HG03095 (cell line): ENCODE results near the gene NOMO2.
"Not testable (repeated sequence)": the region's sequence is repeated elsewhere in the genome, so short reads cannot be mapped to it uniquely, and the experiment has no call there.

Experiments used
- ATAC-seq: cut with Tn5 transposase; IDR thresholded peaks from one replicate; pipeline ENCODE4 v1.9.1; 2021; ENCODE audit warnings: moderate library complexity; ENCODE audit not compliant: unreplicated experiment

NOMO2 gene

GRCh38 chr16:18579261-18579660, 17.4 kb upstream of the NOMO2 start:
- not testable (repeated sequence) for ATAC-seq

- not testable (repeated sequence) for ATAC-seq
Measured at GRCh38 chr16:18577942-18578341, 16.0 kb upstream of the NOMO2 start.

DNA sequence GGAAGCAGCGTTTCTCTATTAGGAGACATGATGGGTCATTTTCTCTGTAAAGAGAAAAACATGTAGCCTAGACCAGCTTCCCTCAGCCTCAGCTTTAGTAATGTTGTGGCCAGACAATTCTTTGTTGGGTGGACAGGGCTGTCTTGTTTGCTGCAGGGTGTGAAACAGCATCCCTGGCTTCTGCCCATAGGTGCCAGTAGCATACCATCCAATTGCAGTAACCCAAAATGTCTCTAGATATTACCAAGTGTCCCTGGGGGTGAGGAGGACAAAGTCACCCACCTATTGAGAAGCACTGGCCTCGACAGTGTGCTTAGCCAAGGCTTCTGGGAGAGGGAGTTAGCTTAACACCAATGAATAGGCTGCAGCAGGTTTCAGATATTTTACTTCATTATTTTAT, 14.0 kb upstream of the NOMO2 start:
- not testable (repeated sequence) for ATAC-seq

DNA sequence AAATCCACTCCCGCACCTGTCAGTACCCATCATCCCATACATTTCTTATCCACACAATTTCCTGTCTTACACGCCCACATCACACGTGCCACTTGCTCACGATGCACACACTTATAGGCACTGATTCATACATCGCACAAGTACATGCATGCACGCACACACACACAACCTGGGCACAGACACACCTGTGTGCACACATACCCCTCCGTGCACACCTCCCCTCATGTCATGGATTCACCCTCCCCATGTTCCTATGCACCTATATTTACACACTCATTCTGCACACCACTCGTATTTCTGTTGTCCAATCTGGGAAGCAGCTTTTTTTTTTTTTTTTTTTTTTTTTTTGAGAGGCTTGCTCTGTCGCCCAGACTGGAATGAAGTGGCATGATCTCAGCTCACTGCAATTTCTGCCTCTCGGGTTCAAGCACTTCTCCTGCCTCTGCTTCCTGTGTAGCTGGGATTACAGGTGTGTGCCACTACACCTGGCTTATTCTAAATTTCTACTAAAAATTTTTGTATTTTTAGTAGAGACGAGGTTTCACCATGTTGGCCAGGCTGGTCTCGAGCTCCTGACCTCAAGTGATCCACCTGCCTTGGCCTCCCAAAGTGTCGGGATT, 13.5 kb upstream of the NOMO2 start:
- ATAC-seq = not testable (repeated sequence)

DNA sequence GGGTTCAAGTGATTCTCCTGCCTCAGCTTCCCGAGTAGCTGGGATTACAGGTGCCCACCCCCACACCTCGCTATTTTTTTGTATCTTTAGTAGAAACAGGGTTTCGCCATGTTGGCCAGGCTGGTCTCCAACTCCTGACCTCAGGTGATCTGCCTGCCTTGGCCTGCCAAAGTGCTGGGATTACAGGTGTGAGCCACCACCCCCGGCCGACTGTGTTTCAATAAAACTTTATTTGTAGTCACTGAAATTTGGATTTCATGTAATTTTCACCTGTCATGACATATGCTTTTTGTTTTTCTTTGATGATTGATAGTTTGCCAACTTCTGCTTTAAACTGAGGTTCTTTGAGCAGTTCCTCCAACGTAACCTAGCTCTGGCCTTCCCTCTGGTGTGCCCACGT, 12.0 kb upstream of the NOMO2 start:
- ATAC-seq = not testable (repeated sequence)

- not testable (repeated sequence) for ATAC-seq
Measured at GRCh38 chr16:18572973-18573372, 11.1 kb upstream of the NOMO2 start.

DNA sequence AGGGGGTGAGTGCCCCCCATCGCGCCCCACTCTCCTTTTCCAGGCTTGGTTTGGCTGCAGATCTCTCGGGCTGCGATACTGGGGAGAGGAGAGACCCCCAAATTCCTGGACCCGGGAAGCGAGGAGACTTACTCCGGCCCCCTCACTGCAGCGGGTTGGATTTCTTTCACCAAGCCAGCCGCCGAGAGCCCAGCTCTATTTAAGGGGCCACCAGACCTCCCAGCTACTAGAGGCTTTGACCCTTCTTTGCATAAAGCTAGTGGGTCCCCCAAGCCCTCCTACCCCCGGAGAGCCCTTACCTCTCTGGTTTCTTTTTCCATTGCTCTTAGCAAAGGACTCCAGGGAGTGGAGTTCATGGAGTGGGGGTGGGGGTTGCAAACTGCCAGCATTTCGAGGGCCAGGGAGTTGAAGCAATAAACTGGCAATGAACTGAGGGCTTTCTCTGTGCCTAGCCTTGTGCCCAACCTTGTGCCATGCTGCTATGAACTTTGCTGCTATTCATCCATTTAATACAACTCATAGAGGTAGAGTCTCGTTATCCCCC, 9.5 kb upstream of the NOMO2 start:
- not testable (repeated sequence) for ATAC-seq

- ATAC-seq = not testable (repeated sequence)
Measured at GRCh38 chr16:18570529-18571306, 8.8 kb upstream of the NOMO2 start.

- not testable (repeated sequence) for ATAC-seq
Measured at GRCh38 chr16:18560416-18561220, 1.3 kb downstream of the NOMO2 start.

DNA sequence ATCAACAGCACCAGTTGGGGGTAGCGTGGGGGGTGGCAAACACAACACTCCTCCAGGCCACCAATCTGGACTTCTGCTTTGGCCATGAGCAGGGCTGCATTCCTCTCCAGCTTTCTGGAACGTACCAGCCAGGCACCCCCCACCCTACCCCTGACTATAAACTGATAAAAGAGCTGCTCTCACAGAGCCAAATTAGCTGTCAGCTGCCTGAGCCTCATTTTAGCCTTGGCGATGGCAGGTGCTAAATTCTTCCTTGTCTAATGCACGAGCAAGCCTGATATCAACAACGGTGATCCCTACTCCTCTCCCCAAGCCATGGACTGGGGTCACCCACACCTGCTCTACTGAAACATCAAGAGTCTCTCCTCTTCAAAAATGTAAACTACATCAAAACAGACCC, 8.2 kb downstream of the NOMO2 start:
- not testable (repeated sequence) for ATAC-seq

DNA sequence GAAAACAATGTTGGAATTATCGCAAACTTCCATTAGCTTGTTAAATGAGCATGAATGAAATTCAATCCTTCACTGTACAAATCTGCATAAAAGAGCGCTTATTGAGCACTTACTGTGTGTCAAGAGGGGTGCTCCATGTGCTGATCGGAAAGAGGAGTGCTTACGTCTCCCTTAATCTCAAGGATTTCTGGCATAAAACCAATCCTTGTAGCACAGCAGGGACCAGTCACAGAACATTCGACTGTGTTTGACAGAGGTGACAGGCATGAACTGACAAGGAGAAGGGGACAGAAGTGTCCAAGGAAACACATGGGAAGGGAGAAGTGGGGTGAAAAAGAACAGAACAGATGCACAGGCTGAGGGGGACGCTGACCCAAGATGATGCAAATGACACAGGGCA, 14.5 kb downstream of the NOMO2 start:
- not testable (repeated sequence) for ATAC-seq

DNA sequence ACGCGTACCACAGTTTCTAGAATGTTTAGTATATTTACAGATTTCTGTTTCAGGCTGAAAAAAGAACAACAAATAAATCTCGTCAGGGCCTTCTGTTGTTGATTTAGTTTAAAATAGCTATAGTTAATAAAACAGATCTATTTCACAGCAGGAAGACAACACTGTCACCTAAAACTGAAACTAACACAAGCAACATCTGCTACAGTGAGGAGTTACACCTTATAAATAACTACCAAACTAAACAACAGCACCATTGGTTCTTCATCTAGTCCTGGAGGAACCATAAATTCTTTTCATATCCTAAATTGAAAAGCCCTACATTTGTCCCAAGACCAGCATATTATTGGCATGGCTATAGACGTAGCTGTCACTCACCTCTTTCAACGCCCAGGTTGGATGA, 15.0 kb downstream of the NOMO2 start:
- not testable (repeated sequence) for ATAC-seq

- ATAC-seq = not testable (repeated sequence)
Measured at GRCh38 chr16:18544232-18545081, 17.4 kb downstream of the NOMO2 start.

- ATAC-seq = not testable (repeated sequence)
Measured at GRCh38 chr16:18541912-18542311, 20.0 kb downstream of the NOMO2 start.

- ATAC-seq = not testable (repeated sequence)
Measured at GRCh38 chr16:18537004-18537403, 24.9 kb downstream of the NOMO2 start.

- not testable (repeated sequence) for ATAC-seq
Measured at GRCh38 chr16:18535519-18536168, 26.3 kb downstream of the NOMO2 start.

DNA sequence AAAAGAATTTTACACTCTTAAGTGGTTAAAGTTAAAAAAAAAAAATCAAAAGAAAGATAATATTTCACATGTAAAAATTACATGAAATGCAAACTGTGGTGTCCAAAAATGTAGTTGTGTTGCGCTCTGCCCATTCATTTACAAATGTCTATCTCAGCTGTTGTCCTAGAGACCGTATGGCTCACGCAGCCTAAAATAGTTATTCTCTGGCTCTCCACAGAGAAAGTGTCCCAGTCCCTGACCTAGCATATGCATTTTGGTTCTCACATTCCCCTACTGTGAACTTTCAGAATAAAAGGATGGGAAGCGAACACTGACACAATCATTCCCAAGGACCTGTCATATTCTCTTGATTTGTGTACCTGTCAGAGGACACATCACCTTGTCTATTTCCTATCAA, 27.6 kb downstream of the NOMO2 start:
- not testable (repeated sequence) for ATAC-seq

- ATAC-seq = not testable (repeated sequence)
Measured at GRCh38 chr16:18531323-18531722, 30.6 kb downstream of the NOMO2 start.

- ATAC-seq = not testable (repeated sequence)
Measured at GRCh38 chr16:18530329-18530728, 31.6 kb downstream of the NOMO2 start.

DNA sequence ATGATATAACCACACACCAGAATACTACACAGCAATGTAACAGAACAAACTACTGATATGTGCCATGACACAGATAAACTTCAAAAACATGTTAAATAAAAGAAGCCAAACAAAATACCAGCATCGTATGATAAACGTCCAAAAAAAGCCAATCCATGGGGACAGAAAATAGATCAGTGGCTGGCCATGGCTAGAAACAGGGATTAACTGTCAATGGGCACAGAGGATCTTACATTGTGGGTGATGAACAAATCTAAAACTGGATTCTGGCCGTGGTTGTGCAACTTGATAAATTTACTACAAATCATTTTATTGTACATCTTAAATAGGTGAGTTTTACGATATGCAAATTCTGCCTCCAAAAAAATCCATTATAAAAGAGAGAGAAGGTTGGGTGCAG, 35.4 kb downstream of the NOMO2 start:
- ATAC-seq = not testable (repeated sequence)
